GM18498 (cell line): Measurements from ENCODE around the gene ADAP1.
A peak's percentile ranks its signal among the peaks of the same experiment; 100 is the strongest.
"Not testable (repeated sequence)": the region's sequence is repeated elsewhere in the genome, so short reads cannot be mapped to it uniquely, and the experiment has no call there.

Source experiments
- ATAC-seq: cut with Tn5 transposase; IDR thresholded peaks from one replicate; pipeline ENCODE4 v1.9.1; 2021; ENCODE audit warnings: mild to moderate bottlenecking, moderate library complexity; ENCODE audit not compliant: unreplicated experiment

The ADAP1 gene

GRCh38 chr7:943793-944192 lies 10.7 kb downstream of the ADAP1 start:
- not testable (repeated sequence) for ATAC-seq

- ATAC-seq: no peak
Measured at GRCh38 chr7:940599-941408, 13.7 kb downstream of the ADAP1 start.

- ATAC-seq: no peak
Measured at GRCh38 chr7:939843-940242, 14.6 kb downstream of the ADAP1 start.

- no peak for ATAC-seq
Measured at GRCh38 chr7:938546-939185, 15.8 kb downstream of the ADAP1 start.

- ATAC-seq: no peak
Measured at GRCh38 chr7:937856-938484, 16.5 kb downstream of the ADAP1 start.

GRCh38 chr7:936386-937054 lies 18.0 kb downstream of the ADAP1 start:
- peak; percentile 77 for ATAC-seq

GRCh38 chr7:935874-936385 lies 18.6 kb downstream of the ADAP1 start:
- ATAC-seq: no peak

GRCh38 chr7:935164-935873 lies 19.2 kb downstream of the ADAP1 start:
- no peak for ATAC-seq

- ATAC-seq: no peak
Measured at GRCh38 chr7:934469-935163, 19.9 kb downstream of the ADAP1 start.

- no peak for ATAC-seq
Measured at GRCh38 chr7:932651-932975, 21.9 kb downstream of the ADAP1 start.

GRCh38 chr7:931871-932650 lies 22.4 kb downstream of the ADAP1 start:
- no peak for ATAC-seq

GRCh38 chr7:930975-931758 lies 23.3 kb downstream of the ADAP1 start:
- no peak for ATAC-seq

GRCh38 chr7:929311-929711 lies 25.2 kb downstream of the ADAP1 start:
- no peak for ATAC-seq

GRCh38 chr7:927031-927671 lies 27.3 kb downstream of the ADAP1 start:
- no peak for ATAC-seq

GRCh38 chr7:926061-927030 lies 28.1 kb downstream of the ADAP1 start:
- no peak for ATAC-seq

GRCh38 chr7:925601-926000 lies 28.9 kb downstream of the ADAP1 start:
- ATAC-seq: no peak
